ENCODE data around the gene ABCF3.

Gene ABCF3

DNA sequence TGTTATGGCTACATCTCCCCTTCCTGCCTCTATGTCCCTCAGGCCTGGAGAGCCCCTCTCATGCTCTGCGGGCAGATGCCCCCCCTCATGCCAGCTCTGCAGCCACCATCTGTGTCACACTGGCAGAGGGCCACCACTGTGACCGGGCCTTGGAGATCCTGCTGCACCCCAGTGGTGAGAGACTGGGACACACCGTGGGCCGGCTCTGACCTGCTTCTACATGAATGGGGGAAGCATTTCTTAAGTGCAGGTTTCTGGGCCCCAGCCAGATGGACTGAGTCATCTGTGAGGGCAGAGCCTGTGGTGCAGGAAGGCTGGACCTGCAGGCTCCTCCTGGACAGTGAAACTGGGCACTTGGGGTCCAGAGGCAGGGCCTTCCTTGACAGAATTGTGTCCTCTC lies 48.2 kb downstream of the ABCF3 start:
- DNase-seq: peak; percentile 40

DNA sequence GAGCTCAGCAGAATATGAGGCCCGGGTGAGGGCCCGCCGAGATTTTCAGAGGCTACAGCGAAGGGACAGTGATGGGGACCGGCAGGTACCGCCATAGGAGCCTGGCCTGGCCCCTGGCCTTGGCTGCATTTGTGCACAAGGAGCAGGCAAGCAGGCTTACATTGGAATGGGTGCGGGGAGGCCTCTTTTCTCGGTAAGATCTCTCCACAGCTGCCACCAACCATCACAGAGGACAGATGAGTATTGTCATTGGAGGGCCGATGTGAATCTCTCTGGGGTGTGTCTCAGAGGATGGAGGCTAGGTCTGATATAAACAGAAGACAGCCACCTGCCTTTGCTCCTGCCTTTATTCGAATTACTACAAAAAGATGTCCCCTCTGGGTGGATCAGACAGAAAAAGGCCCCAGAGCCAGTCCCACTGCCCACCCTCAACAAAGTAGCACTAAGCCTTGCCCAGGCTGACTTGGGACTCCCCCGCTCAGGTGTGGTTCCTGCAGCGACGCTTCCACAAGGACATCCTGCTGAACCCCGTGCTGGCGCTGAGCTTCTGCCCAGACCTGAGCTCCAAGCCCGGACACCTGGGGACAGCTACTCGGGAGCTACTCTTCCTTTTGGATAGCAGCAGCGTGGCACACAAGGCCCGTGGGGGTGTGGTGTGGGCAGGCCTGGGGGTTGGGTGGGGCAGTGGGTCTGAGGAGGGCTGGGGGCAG lies 48.8 kb downstream of the ABCF3 start:
- no peak for DNase-seq

DNA sequence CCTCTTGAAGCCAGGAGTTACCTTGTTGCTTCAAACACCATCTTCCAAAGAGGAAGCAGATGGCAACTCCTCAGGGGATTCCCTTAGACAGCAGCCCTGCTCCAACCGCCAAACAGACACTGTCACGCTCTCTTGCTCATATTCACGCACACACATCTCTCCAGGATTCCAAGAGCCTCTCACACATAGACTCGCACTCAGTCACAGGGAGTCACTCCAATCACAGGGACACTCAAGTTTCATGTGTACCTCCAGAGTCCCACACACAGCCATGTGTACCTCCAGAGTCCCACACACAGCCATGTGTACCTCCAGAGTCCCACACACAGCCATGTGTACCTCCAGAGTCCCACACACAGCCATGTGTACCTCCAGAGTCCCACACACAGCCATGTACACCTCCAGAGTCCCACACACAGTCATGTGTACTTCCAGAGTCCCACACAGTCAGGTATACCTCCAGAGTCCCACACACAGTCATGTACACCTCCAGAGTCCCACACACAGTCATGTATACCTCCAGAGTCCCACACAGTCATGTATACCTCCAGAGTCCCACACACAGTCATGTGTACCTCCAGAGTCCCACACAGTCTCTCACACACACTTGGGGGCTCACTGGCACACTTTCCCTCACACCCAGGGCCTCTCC lies 49.5 kb downstream of the ABCF3 start:
- no peak for DNase-seq

DNA sequence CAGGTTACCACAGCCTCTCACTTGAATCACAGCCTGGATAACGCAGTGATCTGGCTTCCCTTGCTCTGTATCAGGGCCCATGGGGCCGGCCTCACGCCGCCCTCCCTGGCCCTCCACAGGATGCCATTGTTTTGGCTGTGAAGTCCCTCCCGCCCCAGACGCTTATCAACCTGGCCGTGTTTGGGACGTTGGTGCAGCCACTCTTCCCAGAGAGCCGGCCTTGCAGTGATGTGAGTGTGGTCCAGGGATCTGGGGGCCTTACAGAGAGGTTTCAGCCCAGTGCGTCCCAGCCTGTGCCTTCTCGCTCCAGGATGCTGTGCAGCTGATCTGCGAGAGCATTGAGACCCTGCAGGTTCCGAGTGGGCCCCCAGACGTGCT lies 50.0 kb downstream of the ABCF3 start:
- DNase-seq: no peak

DNA sequence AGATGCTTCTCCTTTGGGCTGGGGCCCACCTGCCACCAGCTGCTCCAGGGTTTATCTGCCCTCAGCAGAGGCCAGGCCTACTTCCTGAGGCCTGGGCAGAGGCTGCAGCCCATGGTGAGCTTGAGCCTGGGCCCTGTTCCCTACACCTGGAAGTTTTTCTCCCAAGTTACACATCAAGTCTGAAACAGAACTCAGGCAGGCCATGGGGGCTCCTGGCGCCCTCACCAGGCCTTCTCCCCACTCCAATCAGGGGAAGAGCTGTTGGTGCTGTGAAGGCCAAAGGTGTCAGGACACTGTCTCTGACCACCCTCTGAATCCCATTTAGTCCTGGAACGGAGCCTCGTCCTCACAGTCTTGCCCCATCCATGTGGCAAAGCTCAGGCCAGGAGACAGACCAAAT lies 50.6 kb downstream of the ABCF3 start:
- DNase-seq: no peak

DNA sequence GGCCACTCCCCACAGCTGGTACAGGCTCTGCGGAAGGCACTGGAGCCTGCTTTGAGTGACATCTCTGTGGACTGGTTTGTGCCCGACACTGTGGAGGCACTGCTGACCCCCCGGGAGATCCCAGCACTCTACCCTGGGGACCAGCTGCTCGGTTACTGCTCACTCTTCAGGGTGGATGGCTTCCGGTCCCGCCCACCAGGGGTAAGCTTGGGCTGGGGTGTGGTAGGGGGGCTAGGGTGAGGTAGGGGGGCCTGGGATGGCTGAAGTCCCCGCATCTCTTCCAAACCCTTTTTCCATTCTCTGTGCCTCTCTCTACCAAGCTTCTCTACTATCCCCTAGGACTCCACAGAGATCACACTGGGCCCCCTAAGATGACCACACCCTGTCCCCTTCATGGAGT lies 51.2 kb downstream of the ABCF3 start:
- DNase-seq: no peak

DNA sequence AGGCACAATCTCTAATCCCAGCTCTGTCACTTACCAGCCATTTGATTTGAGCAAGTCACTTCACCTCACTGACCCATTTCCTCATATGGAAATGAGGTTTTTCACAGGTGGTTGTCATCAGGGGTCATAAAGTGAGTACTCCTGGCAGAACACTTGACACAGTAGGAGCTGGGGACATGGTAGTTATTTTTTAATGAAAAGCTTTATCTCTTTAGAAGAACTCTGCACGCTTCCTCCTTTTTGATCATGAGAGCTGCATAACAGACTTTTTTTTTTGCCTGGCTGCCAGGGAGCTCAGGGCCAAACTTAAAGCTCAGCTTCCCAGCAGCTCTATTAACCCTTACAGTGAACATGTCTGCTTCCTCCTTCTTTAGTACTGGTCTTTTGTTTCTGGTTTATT lies 51.8 kb downstream of the ABCF3 start:
- DNase-seq: no peak

DNA sequence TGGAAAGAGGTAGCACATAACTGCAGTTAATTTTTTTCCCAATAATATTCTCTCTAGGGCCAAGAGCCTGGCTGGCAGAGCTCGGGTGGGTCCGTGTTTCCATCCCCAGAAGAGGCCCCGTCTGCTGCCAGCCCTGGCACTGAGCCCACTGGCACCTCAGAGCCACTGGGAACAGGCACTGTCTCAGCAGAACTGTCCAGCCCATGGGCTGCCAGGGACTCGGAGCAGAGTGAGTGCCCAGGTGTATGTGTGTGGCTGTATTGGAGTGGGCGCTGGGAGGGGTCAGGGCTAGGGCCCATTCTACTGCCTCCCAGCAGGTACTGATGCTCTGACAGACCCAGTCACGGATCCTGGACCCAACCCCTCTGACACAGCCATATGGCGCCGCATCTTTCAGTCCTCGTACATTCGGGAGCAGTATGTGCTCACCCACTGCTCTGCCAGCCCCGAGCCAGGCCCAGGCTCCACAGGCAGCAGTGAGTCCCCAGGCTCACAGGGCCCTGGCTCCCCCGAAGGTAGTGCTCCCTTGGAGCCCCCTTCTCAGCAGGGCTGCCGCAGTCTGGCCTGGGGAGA lies 52.3 kb downstream of the ABCF3 start:
- DNase-seq: no peak

DNA sequence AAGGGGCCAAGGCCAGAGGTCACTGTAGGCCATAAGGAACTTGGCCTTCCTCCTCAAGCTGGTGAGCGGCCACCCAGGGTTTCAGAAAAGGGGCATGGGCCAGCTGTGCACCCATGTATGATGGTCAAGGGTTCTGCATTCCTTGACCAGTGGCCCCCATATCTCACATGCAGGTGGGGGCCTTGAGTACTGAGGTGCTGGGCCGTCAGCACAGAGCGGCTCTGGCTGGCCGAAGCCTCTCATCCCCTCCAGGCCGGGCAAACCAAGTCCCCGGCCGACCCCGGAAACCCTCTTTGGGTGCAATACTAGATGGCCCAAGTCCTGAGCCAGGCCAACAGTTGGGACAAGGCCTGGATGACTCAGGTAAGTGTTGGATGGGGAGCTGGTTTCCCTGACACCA lies 53.2 kb downstream of the ABCF3 start:
- DNase-seq: no peak

DNA sequence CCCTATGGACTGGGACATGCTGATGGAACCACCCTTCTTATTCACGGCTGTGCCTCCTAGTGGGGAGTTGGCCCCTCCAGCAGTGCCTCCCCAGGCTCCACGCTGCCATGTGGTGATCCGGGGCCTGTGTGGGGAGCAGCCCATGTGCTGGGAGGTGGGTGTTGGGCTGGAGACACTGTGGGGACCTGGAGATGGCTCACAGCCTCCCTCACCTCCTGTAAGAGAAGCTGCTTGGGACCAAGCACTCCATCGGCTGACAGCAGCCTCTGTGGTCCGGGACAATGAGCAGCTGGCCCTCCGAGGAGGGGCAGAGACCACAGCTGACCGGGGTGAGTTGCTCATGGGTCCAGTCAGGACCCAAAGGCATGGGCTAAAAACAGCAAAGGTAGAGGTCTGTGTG lies 53.7 kb downstream of the ABCF3 start:
- DNase-seq: no peak

DNA sequence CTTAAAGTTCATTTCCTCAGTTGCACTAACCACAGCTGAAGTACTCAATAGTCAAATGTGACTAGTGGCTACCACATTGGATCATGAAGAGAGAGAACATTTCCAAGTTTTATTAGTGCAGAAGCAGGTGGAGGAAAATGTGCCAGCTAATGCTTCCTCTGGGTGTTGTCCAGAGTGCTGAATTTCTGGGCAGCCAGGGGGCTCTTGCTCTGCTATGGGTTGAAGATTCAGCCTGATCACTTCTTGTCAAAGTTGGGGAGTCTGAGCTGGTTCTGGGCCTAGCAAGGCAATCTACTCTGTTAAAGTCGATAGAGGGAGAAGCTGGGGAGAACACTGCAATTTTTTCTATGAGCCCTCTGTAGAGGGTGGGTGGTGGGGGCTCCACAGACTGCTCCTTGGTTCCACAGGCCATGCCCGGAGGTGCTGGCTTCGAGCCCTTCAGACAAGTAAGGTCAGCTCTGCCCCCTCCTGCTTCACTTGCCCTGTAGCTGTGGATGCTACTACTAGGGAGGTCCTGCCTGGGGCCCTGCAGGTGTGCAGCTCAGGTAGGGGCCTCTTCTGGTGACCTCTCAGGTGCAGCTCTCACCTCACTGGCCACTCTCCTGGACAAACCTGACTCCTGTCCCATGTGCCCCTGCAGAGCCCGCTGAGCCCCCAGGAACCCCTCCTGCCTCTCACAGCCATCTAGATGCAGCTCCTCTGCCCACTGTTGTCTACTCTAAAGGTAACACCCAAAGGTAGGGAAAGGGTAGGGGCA lies 54.6 kb downstream of the ABCF3 start:
- no peak for DNase-seq

DNA sequence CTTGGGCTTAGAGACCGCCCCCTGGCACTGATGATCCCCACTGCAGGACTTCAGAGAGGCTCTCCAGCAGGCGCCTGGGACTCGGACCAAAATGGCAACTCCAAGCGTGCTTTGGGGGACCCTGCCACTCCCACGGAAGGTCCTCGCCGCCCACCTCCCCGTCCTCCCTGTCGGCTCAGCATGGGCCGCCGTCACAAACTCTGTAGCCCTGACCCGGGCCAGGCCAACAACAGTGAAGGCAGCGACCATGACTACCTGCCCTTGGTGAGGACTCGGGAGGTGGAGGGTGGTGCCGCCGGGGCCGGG lies 55.1 kb downstream of the ABCF3 start:
- no peak for DNase-seq

DNA sequence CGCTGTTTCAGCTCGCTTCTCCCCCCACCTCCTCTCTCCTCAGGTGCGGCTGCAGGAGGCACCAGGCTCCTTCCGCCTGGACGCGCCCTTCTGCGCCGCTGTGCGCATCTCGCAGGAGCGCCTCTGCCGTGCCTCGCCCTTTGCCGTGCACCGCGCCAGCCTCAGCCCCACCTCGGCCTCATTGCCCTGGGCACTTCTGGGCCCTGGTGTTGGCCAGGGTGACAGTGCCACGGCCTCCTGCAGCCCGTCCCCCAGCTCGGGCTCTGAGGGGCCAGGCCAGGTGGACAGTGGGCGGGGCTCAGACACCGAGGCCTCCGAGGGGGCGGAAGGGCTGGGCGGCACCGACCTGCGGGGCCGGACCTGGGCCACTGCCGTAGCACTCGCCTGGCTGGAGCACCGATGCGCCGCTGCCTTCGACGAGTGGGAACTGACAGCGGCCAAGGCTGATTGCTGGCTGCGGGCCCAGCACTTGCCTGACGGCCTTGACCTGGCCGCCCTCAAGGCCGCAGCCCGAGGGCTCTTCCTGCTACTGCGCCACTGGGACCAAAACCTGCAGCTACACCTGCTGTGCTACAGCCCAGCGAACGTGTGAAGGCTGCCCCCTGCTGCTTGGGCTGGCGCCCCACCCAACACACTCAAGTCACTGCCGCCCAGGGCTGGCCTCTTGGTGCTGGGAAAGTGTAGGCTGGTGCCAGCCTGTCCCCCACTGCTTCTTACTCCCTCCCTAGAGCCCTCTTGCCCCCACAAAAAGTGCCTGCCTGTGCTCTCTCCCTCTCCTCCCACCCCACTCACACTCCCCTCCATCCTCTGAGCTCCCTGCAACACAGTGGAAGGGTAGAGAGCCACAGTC lies 55.7 kb downstream of the ABCF3 start:
- DNase-seq: no peak

DNA sequence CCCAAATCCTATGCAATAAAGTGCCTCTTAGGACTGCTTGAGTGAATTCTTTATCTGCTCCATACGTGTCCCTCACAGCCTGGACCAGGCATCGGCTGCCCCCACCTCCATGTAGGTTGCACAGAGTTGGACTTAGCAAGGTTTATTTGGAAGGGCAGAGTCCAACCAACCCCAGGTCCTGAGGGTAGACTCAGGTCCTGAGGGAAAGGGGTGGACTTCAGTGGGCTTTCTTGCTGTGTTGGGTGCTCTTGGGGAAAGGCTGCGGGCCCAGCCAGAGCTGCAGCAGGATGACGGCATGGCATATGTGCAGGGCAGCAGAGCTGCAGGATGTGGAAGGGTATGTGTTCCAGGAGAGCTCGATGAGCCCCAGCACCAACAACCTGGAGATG lies 56.3 kb downstream of the ABCF3 start:
- no peak for DNase-seq
